ENCODE data around the gene SYNJ2.

- no peak for TF ChIP-seq CTCF (IDR thresholded peaks at IDR 0.05; ENCODE audit: low read depth, low read length)
- TF ChIP-seq EZH2phosphoT487 (IDR thresholded peaks at IDR 0.05; ENCODE audit: low read depth), result no peak
Measured at GRCh38 chr6:158111987-158112386, 130.3 kb downstream of the SYNJ2 start.
